GM18858 (cell line): Measurements from ENCODE around the gene VSX2.

ENCODE experiments used
- ATAC-seq: cut with Tn5 transposase; IDR thresholded peaks from one replicate; pipeline ENCODE4 v1.9.1; 2021; ENCODE audit not compliant: unreplicated experiment

Gene VSX2

DNA sequence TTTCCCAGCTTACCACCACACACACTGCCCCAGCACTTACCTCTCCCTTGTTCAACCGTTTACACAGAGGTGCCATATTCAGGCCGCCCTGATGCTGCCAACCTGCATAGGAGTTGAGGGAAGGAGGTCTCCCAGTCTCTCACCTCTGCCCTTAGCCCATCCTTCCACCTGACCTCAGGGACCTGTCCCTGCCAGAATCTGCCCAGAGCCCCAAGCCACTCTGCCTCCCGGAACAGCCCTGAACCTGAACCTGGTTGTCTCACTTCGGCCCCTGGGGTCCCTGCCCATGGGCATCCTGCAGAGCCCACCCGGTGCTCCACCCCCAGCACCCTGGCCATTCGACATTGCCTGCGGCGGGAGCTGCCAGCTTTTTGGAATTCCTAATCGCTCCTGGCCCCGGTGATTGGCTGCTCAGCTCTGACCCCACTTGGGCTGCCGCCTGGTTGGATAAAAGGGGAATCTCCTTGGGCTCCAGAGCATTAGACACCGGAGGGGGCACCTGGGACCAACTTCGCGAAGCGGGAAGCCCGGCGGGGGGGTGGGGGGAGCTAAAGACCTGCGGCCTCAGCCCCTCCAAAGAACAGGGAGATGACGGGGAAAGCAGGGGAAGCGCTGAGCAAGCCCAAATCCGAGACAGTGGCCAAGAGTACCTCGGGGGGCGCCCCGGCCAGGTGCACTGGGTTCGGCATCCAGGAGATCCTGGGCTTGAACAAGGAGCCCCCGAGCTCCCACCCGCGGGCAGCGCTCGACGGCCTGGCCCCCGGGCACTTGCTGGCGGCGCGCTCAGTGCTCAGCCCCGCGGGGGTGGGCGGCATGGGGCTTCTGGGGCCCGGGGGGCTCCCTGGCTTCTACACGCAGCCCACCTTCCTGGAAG lies at the start of gene VSX2:
Gene VSX2, plus strand, starts transcription at position 476 of the 874 bp plus-strand sequence. Its CDS starts 113 bp downstream, at position 589.
- no peak for ATAC-seq

DNA sequence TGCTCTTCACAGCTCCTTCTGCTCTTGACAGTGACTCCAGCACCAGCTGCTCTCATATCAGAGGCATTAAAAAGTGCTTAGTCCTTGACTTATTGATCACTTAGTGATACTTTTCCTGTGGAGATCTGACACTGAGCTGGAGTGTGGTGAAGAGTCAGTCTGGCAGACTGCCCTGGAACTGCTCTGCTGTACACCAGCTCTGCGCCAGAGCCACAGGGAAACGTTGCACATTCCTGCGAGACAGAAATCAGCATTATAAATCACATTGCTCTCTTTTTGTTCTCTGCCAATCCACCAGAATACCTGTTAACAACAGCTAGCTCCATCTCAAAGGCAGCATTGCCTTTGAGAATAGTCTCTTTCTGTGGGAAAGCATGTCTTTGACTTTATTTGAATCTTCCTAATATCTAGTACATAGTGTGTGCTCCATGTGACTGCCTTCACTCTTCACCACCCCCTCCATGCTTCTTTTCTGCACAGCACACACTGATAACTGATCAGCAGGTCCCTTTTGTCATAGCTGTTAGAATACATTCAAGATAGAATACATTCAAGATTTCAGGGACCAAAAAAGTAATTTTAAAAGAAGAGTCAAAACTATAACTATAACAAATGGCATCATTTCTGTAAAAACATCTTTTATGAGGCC lies 48.2 kb upstream of the VSX2 start:
- no peak for ATAC-seq

DNA sequence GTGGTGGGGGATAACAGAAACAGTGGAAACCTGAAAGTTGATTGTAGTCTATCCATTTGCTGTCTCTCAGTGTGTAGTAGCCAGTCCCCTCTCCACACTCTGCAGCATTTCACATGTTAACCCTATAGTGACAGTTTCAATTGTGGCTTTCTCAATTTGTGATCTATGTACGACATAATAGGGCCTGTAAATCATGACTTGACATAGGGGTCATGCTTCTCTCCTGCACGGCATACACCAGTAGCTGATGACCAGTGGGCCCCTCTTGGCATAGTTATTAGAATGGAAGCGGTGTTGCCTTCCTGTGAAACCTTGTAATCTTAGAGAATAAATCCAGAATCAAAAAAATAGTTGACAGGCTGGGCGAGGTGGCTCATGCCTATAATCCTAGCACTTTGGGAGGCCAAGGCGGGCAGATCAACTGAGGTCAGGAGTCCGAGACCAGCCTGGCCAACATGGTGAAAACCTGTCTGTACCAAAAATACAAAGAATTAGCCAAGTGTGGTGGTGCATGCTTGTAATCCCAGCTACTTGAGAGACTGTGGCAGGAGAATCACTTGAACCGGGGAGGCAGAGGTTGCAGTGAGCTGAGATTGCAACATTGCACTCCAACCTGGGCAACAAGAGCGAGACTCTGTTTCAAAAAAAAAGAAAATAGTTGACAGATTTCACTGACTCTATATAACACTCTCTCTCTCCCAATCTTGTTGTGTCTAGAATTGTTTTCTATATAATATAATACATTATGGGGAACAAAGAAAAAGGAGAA lies 44.6 kb upstream of the VSX2 start:
- no peak for ATAC-seq

DNA sequence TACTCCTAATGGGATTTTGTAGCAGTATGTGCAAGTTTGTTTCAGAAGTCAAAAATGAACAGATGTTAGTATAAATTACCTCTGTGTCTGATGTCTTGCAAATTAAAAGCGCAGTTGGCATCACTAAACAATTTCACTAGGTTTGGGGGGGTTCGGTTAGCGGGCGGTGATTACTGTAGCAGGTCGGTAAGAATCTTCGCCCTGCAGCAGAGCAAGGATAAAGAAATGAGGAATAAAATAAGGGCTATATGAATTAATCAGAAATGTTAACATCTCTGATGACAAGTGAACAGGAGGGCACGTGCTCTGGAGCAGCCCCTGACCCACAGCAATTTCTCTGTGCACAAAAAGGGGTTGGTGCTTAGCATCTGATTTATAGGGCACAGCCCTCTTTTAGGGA lies 43.6 kb upstream of the VSX2 start:
- ATAC-seq, result no peak

GRCh38 chr14:74198441-74199234 lies 40.6 kb upstream of the VSX2 start:
- no peak for ATAC-seq

- no peak for ATAC-seq
Observed at GRCh38 chr14:74202113-74202512, 37.1 kb upstream of the VSX2 start.

DNA sequence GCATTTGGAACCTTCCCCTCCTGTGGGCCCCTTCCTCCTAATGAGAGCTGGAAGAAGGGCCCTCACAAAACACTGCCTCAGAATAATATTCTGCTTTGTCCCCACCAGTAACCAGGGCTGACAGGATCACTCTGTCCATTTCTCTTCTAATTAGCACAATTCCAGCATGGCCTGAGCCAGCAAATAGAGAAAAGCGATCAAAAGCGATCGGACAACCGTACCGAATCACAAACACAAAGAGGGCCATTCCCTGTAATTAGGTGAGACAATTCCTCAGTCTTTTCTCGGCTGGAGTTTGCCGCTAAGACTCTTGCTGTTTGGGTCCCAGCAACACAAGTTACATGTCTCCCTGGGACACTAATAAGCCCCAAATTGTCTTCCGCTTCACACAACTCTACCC lies 35.6 kb upstream of the VSX2 start:
- ATAC-seq, result no peak

DNA sequence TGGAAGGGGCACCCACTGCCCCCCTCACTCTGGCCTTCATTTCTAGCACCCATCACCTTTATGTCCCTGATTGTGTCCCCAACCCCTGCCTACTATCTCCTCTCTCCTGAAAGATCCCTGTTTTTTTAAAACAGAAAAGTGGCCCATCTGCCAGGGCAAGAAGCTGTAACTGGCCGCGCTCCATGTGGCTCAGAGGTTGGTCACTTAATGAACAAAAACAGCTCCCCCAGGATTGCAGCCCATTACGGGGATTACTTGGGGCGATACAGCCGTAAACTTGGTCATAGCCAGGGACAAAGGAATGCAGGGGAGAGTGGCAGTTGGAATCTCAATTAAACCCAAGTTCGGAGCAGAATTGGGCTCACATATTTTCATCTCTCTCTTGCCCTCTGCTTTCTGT lies 34.8 kb upstream of the VSX2 start:
- no peak for ATAC-seq

DNA sequence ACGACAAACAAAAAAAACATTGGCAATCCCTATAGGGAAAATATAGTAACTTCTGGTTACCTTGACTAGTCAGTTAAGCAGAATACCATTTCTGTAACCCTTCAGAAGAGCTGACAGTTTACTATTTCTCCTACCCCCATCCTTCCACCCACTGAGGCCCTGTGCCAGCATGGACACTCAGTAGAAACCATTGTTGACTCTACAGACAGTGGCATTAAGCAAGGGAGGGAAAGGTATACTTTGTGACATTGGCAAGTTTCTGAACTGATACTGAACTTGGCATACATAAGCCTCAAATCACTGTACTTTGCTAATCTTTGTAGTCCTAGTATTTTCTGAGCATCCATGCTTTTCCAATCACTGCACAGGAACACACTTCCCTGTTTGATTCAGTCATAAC lies 33.4 kb upstream of the VSX2 start:
- ATAC-seq, result no peak

DNA sequence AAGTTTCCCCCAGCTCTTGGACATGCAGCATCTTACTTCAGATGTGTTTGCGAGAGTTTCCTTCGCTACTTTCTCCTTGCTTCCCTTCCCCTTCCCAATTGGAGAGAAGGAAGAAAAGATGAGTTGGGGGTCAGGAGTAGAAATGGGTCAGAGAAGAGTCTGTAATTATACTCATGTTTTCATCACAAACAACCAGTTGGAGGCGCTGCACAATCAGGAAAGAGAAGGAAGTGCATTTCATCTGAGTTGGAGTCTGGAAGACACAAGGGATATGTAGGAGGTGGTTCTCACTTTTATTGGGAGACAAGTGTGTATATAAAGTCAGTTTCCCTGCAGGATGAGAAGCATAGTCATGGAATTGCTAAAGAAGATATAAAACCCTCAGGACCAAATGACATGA lies 31.3 kb upstream of the VSX2 start:
- ATAC-seq, result no peak

GRCh38 chr14:74208642-74209041 lies 30.6 kb upstream of the VSX2 start:
- ATAC-seq, result no peak

DNA sequence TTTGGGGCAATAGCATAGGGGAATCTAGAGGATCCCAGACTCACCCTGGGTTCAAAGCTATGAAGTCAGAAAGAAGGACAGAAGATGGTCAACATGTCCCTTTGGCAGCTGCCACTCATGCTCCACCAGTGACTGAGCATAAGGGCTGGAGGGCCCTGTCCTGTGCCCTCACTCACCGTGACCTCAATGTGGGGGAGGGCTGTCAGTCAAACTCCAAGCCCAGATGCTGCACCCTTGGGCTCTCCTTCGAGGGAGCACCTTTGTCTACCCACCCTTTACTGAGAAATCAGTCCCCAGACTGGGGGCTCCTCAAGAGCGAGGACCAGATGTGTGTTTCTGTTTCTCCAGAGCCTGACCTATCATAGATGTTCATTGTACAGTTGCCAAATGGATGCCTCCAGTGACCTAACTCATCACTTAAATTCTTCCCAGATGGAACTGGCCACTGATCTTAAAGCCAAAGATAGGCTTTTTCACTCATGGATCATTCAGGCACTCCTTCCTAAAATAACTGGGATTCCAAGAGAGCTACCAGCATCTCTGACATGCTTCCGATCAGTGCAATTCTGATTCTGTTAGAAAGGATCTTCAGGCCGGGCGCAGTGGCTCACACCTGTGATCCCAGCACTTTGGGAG lies 27.2 kb upstream of the VSX2 start:
- no peak for ATAC-seq

DNA sequence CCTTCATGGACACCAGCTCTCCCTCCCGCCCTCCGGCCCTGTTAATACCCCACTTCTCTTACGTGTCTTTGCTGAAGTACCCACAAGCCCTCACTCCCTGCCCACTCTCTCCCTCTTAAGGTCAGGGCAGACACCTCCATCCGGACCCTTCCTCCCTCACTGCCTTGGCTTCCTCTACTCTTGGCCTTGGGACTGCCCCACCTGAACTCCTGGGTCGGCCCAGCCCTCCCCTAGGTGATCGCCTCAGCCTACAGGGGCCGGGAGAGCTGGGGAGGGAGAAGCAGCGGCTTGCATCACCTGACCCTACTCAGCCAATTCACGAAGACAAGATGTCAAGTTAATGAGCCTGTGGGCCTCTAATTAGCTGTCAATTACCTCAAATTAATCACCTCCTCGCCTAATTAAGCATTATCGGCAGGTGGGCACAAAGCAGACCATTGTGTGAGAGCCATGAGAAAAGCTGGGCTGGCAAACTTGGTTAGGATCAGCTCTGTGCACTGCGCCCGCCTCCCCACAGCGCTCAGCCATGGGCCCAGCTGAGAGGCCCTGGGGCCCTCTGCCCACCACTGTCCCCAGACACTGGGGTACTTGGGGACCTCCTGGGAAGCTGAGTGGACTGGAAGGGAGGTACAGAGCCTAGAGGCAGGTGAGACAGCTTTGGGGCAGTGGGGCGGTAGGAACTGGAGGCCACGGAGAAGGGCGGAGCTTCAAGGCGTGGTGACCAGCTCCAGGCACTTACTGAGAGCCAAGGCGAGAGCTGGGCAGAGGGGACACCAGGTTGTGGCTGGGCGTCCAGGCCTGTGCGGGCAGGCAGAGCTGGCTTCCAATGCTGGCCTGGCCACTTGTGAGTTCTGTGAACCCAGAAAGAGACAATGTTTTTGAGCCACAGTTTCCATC lies 25.1 kb upstream of the VSX2 start:
- no peak for ATAC-seq

- no peak for ATAC-seq
Observed at GRCh38 chr14:74216671-74217070, 22.6 kb upstream of the VSX2 start.

DNA sequence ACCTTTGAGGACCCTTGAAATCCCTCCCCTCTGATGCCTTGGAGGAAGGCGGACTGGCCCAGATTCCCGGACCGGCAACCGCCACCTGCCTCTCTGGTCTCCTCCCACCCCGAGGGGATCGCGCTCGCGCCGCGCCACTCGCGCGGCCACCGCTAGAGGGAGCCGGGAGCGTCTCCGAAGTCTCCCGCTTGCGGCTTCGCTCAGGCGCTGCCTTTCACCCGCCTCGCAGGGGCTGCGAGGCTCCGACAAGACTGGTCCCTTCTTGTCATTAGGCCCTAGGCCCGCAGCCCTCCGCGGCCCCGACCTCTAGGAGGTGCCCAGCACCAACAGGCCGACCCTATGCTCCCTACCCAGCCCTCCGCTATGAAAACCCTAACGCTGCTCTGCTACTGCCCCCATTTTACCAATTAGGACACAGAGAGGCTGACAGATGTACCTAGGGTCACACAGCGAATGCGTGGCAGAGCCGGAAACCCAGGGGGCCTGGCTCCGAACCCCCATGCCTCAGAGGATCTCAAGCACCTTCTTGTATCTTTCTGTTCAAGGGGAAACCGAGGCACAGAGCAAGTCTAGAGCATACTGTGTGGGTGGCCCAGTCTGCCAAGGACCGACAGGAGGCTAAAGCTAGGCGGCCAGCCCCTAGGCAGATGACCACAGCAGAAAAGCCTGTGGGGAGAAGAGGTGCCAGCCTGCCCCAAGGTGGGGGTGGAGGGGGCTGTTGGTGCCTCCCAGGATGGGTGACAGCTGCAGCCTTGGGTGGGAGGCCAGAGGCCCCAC lies 21.4 kb upstream of the VSX2 start:
- ATAC-seq, result peak; percentile 55

- no peak for ATAC-seq
Observed at GRCh38 chr14:74218462-74218861, 20.8 kb upstream of the VSX2 start.

- no peak for ATAC-seq
Observed at GRCh38 chr14:74219277-74220205, 19.7 kb upstream of the VSX2 start.

DNA sequence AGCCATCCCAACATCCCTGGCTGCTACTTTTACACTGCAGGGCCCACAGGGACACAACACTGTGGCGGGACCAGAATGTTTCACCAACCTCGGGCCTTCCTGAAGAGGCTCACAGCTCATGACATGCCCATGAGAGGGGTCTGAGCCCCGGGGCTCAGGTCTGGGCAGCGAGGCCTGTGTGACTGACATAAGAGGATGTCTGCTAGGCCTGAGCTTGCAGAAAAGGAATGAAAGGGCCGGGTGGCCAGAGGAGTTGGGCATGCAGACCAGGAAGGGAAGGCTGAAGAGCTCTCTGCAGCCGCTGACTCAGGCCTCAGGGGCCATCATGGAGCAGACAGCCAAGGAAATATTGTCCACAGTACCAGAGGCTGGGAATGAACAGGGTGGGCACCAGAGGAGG lies 18.3 kb upstream of the VSX2 start:
- ATAC-seq, result no peak
